Measurements from ENCODE around the gene TAMALIN.

DNA sequence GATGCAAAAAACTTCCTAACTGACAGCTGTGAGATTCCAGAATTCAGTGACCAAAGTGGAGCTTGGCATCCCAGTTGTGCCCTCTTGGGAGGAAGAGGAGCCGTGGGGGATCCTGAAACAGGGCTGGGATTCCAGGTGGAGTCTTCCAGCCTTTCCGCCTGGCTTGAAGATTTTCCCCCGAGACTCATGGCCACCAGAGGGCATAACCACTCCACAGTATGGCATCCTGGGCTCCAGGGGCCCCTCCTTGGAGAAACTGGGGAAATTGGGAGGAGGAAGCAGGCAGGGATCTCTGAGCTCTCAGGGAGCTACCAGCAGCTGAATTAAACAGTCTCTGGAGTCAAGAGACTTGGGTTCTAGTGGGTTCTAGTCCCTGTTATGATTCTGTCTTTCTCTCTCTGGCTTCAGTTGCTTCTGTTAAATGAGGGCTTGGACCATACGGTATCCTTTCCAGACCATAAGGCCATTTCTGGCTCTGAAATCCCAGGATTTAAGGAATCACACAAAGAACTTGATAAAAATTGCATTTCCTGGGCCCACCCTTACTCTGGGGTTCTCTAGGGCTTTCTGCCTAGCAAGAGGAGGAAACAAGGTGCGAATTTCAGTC is 2.6 kb upstream of the TAMALIN start:
- TF ChIP-seq, protein P1, sequence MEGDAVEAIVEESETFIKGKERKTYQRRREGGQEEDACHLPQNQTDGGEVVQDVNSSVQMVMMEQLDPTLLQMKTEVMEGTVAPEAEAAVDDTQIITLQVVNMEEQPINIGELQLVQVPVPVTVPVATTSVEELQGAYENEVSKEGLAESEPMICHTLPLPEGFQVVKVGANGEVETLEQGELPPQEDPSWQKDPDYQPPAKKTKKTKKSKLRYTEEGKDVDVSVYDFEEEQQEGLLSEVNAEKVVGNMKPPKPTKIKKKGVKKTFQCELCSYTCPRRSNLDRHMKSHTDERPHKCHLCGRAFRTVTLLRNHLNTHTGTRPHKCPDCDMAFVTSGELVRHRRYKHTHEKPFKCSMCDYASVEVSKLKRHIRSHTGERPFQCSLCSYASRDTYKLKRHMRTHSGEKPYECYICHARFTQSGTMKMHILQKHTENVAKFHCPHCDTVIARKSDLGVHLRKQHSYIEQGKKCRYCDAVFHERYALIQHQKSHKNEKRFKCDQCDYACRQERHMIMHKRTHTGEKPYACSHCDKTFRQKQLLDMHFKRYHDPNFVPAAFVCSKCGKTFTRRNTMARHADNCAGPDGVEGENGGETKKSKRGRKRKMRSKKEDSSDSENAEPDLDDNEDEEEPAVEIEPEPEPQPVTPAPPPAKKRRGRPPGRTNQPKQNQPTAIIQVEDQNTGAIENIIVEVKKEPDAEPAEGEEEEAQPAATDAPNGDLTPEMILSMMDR (conservative IDR thresholded peaks at IDR 0.05; ENCODE audit: low read depth, low read length): peak; percentile 78
- no peak for TF ChIP-seq EZH2phosphoT487 (IDR thresholded peaks at IDR 0.05; ENCODE audit: borderline replicate concordance, low read length)
